Mucosa of descending colon (tissue), 3 donors: ENCODE results near the gene FOSL1. TPM values are rescaled to one million over a fixed set of nuclear protein-coding genes. Genes with fewer than 3 reads are reported as not detected.

Experiments used
- ATAC-seq: fragments of 200-7000 bp; cut with Tn5 transposase; one replicate; pipeline ENCODE4 v1.9.1; 2020; ENCODE audit warnings: mild to moderate bottlenecking, moderate library complexity
- DNase-seq, 3 donors: peaks; one replicate each; pipeline ENCODE4 v3.0.0-alpha.2; 2020
- H3K36me3 ChIP-seq: fragments of 200-600 bp; one replicate; pipeline ENCODE4 v1.8.0; 2021; ENCODE audit warnings: low read depth, mild to moderate bottlenecking
- H3K4me1 ChIP-seq: fragments of 200-600 bp; one replicate; pipeline ENCODE4 v1.8.0; 2021; ENCODE audit warnings: low read depth, mild to moderate bottlenecking
- H3K4me3 ChIP-seq: fragments of 200-600 bp; one replicate; pipeline ENCODE4 v1.8.0; 2021; ENCODE audit warnings: mild to moderate bottlenecking
- H3K9me3 ChIP-seq: fragments of 200-600 bp; one replicate; pipeline ENCODE4 v1.8.0; 2021; ENCODE audit warnings: mild to moderate bottlenecking
- CTCF ChIP-seq: fragments of 200-600 bp; IDR thresholded peaks from one replicate; pipeline ENCODE4 v1.8.0; 2022; ENCODE audit warnings: antibody characterized with exemption, mild to moderate bottlenecking
- intact Hi-C, 2 donors: fragments of 100-400 bp; cut with DNase I in 1 of 2; cut with micrococcal nuclease in 1 of 2; formaldehyde crosslinking; loops; one replicate each; pipeline versions ENCODE4 v1.11.0 to v1.11.1; 2022; cut with DNase I, micrococcal nuclease
- total RNA-seq, 3 donors: library from RNA; stranded (reverse); fragmentation: NEBNext Ultra II Directional in 2 of 3; extraction: Animal tissue kit (Norgen Biotek cat#: 25700) in 2 of 3; gene quantifications; one replicate each; pipeline versions ENCODE4 v1.2.1 to v1.2.4, GENCODE V29; 2021 to 2023
- donor health status: DM: no; HTN: no; CAD: no; lungs with moderate emphysema.
- donor health status: DM: no; HTN: no; CAD: no.
- donor health status: DM: no; HTN: yes; CAD: no.

The FOSL1 gene
- total RNA-seq, 3 donors from 2014 or later = 1.2 to 1.6 (median 1.2) TPM

DNA sequence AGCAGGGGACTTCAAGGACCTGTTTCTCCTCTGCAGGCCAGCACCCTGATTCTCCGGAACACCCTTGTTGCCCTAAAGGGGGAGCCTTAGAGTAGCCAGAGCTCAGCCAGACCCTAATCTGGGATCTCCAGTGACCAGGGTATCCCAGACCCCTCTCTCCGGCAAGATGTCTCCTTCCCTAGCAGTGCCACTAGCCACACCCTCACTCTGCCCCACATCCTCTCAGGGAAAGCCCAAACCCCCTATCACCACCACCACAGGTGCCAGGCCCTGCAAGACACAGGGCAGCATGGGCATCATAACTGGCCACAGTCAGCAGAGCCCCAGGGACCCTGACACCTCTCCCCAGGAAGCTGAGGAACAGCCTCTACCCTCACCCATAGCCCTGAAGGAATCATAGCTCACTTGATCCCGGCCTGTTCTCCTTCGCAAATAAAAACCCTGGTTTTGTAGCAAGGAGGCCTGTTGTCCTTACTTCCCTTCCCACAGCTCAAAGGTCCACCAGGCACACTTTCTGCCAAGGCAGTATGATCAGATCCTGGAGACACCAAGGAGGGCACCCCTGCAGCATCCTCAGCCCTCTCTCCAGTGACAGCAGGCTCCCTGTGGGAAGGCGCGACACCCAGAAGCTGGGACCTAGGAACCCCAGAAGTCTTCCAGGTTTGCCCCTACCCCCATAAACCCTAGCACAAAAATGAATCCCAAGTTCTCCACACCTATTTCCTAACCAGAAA, 46.8 kb downstream of the FOSL1 start:
- DNase-seq (peak in 2 of 3 donors; percentile 31 to 52), ATAC-seq (no peak)
- intact Hi-C loops = no loop called here
- Histone ChIP-seq H3K36me3 (peaks cover 4% of the 10 kb centered on the region), H3K4me1 (peaks cover 40% of the 10 kb centered on the region), H3K4me3 (no peak overlapping the region), H3K9me3 (no peaks in the 10 kb centered on the region)
- TF ChIP-seq CTCF = no peak

DNA sequence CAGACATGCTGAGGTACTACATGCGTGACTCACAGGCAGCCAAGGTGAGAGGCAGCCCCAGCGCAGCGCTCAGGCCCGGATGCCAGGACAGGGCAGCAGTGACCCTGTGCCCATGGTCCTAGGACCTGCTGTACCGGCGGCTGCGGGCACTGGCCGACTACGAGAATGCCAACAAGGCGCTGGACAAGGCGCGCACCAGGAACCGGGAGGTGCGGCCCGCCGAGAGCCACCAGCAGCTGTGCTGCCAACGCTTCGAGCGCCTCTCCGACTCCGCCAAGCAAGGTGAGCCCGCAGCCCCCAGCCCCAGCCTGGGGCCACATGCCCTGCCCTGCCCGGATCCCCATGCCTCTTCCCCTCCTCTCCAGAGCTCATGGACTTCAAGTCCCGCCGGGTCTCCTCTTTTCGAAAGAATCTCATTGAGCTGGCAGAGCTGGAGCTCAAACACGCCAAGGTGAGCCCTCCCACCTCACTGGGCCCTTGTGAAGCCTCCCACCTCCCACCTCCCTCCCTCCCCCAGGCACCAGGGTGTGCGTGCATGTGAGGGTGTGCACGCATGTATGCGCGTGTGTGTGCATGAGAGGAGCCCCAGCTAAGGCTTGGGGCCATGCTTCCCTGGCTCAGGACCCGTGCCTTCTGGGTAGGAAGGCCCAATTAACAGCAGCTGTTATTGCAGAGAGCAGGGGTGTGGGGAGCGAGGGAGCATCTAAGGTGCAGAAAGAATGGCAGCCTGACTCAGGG, 47.5 kb downstream of the FOSL1 start:
- Histone ChIP-seq H3K36me3 (no peaks in the 10 kb centered on the region), H3K9me3 (no peaks in the 10 kb centered on the region), H3K4me1 (peaks cover 40% of the 10 kb centered on the region), H3K4me3 (no peak overlapping the region)
- ATAC-seq (no peak), DNase-seq (peak in 2 of 3 donors; percentile 53 to 56)
- intact Hi-C loops = no loop called here
- no peak for TF ChIP-seq CTCF

DNA sequence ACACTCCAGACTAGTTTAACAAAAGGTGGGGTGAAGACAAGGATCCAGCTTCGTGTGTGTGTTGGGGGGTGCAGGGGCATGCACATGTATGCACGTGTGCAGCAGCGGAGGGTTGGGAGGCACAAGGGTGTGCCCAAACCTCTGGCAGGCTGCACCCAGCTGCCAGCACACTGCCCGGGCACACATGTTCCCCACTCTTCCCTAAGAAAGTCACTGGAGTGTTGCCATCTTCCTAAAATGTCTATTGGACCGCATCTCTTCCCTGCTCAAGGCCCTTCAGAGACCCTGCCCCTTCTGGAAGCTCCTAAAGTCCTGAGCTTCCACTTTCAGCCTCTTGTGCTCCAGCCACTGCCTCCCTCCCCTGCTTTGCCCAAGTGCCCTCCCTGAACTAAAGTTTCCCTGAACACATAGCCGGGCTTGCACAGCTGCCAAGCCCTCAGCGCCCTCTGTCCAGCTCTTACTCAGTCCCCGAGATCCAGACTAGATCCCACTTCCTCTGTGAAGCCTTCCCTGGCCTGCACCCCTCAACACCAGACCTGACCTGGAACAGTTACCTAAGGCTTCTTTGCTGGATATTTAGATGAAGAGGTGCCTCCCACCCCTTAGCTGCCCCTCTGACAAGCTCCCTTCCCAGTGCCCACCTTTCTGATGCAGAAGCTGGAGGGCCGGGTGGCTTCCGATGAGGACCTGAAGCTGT, 48.2 kb downstream of the FOSL1 start:
- H3K4me1 ChIP-seq = peaks cover 40% of the 10 kb centered on the region
- DNase-seq (peak in 1 of 3 donors; percentile 34), ATAC-seq (no peak)
- H3K36me3 ChIP-seq = no peaks in the 10 kb centered on the region
- no peak overlapping the region for H3K4me3 ChIP-seq
- H3K9me3 ChIP-seq = no peaks in the 10 kb centered on the region
- intact Hi-C loops = no loop called here
- no peak for TF ChIP-seq CTCF

GRCh38 chr11:65851083-65851579, 49.1 kb downstream of the FOSL1 start:
- no peak for TF ChIP-seq CTCF
- peak in 1 of 3 donors; percentile 43 for DNase-seq
- ATAC-seq = peak; percentile 5
- intact Hi-C loops = no loop called here
- Histone ChIP-seq H3K4me3 (no peak overlapping the region), H3K9me3 (no peaks in the 10 kb centered on the region), H3K4me1 (peaks cover 36% of the 10 kb centered on the region), H3K36me3 (no peaks in the 10 kb centered on the region)

DNA sequence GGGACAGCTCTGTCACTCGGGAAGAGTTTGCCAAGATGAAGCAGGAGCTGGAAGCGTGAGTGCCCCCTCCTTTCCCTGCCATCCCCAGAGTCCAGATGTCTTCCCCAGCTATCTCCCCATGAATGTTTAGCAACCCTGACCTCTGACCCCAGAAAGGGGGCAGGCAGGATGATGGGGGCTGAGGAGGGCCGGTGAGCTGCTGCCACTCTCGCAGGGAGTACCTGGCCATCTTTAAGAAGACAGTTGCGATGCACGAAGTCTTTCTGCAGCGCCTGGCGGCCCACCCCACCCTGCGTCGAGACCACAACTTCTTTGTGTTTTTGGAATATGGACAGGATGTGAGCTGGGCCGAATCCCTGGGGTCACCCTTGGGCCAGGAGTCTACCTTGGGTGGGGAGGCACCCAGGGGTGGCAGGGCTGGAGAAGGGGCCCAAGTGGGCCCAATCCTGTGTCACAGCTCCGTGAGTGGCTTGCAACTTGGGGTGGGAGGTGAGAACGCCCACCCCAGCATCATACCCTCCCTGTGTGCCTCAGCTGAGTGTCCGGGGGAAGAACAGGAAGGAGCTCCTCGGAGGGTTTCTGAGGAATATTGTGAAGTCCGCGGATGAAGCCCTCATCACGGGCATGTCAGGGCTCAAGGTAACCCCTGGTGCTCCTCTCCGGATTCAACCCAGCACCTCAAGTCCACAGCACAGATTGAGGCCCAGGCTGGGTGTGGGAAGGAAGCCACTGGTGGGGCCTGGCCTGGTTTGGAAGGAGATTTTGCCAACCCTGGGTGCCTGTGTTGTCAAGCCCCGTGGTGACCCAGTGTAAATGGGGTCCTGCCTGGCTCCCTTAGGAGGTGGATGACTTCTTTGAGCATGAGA, 49.7 kb downstream of the FOSL1 start:
- H3K36me3 ChIP-seq = no peaks in the 10 kb centered on the region
- TF ChIP-seq CTCF = no peak
- no peak overlapping the region for H3K4me3 ChIP-seq
- no peaks in the 10 kb centered on the region for H3K9me3 ChIP-seq
- peak in 1 of 3 donors; percentile 47 for DNase-seq
- intact Hi-C loops = no loop called here
- peaks cover 29% of the 10 kb centered on the region for H3K4me1 ChIP-seq
- ATAC-seq = no peak
